NCI-H1694 treated with DMSO at 0.1 percent for 48 hours (cell line): Measurements from ENCODE around the gene OPCML.

Source experiments
- DNase-seq: peaks from one replicate; lab custom pipeline; 2025; lab: John Stamatoyannopoulos, UW

The OPCML gene

GRCh38 chr11:132935383-132935782, 596.9 kb downstream of the OPCML start:
- no peak for DNase-seq

- no peak for DNase-seq
Measured at GRCh38 chr11:132933703-132934102, 598.6 kb downstream of the OPCML start.

- no peak for DNase-seq
Measured at GRCh38 chr11:132925825-132926469, 606.4 kb downstream of the OPCML start.

GRCh38 chr11:132921597-132921996, 610.7 kb downstream of the OPCML start:
- DNase-seq = no peak

GRCh38 chr11:132920451-132921096, 611.7 kb downstream of the OPCML start:
- no peak for DNase-seq

- no peak for DNase-seq
Measured at GRCh38 chr11:132914600-132914999, 617.7 kb downstream of the OPCML start.

GRCh38 chr11:132913886-132914285, 618.4 kb downstream of the OPCML start:
- no peak for DNase-seq

GRCh38 chr11:132913295-132913694, 619.0 kb downstream of the OPCML start:
- DNase-seq = no peak

- no peak for DNase-seq
Measured at GRCh38 chr11:132911186-132911585, 621.1 kb downstream of the OPCML start.

- no peak for DNase-seq
Measured at GRCh38 chr11:132910011-132910760, 622.1 kb downstream of the OPCML start.

- DNase-seq = no peak
Measured at GRCh38 chr11:132909021-132909606, 623.2 kb downstream of the OPCML start.

- DNase-seq = no peak
Measured at GRCh38 chr11:132908414-132908810, 623.9 kb downstream of the OPCML start.

- no peak for DNase-seq
Measured at GRCh38 chr11:132907651-132908413, 624.5 kb downstream of the OPCML start.

GRCh38 chr11:132904607-132905006, 627.7 kb downstream of the OPCML start:
- DNase-seq = no peak

GRCh38 chr11:132904091-132904490, 628.2 kb downstream of the OPCML start:
- no peak for DNase-seq

- no peak for DNase-seq
Measured at GRCh38 chr11:132901638-132902471, 630.4 kb downstream of the OPCML start.

- DNase-seq = no peak
Measured at GRCh38 chr11:132898676-132899075, 633.6 kb downstream of the OPCML start.

GRCh38 chr11:132898021-132898420, 634.3 kb downstream of the OPCML start:
- DNase-seq = no peak

- no peak for DNase-seq
Measured at GRCh38 chr11:132895340-132895739, 637.0 kb downstream of the OPCML start.

GRCh38 chr11:132894606-132895005, 637.7 kb downstream of the OPCML start:
- DNase-seq = no peak

- no peak for DNase-seq
Measured at GRCh38 chr11:132892876-132893275, 639.4 kb downstream of the OPCML start.
